ENCODE measurements around the gene RBBP6.
A peak's percentile ranks its signal among the peaks of the same experiment; 100 is the strongest.

Gene RBBP6

GRCh38 chr16:24577167-24577566, 37.8 kb downstream of the RBBP6 start:
- H3K4me3 Mint-ChIP-seq: no peak overlapping the region
- H3K27ac Mint-ChIP-seq: no peak overlapping the region
- H3K9me3 Mint-ChIP-seq: peaks cover 23% of the 10 kb centered on the region
- no peaks in the 10 kb centered on the region for H3K4me1 Mint-ChIP-seq
- H3K36me3 Mint-ChIP-seq (ENCODE audit: low read depth): peaks cover 33% of the 10 kb centered on the region
- H3K27me3 Mint-ChIP-seq (ENCODE audit: low read depth): no peaks in the 10 kb centered on the region
- TF ChIP-seq CTCF (IDR thresholded peaks at IDR 0.05; ENCODE audit: unreplicated experiment in 3 of 3): no peak

GRCh38 chr16:24580665-24581064, 41.3 kb downstream of the RBBP6 start:
- Mint-ChIP-seq H3K4me3 (no peak overlapping the region), H3K9me3 (peaks cover 9% of the 10 kb centered on the region), H3K4me1 (no peaks in the 10 kb centered on the region), H3K27me3 (ENCODE audit: low read depth) (peaks cover 2% of the 10 kb centered on the region), H3K27ac (no peak overlapping the region), H3K36me3 (ENCODE audit: low read depth) (peaks cover 14% of the 10 kb centered on the region)
- peak; percentile 30 to 41 (median 36) for TF ChIP-seq CTCF (IDR thresholded peaks at IDR 0.05; ENCODE audit: unreplicated experiment in 3 of 3)

GRCh38 chr16:24583494-24583893, 44.1 kb downstream of the RBBP6 start:
- Mint-ChIP-seq H3K36me3 (ENCODE audit: low read depth) (no peaks in the 10 kb centered on the region), H3K4me3 (no peak overlapping the region), H3K9me3 (no peaks in the 10 kb centered on the region), H3K27me3 (ENCODE audit: low read depth) (peaks cover 7% of the 10 kb centered on the region), H3K27ac (no peak overlapping the region), H3K4me1 (no peaks in the 10 kb centered on the region)
- TF ChIP-seq CTCF (IDR thresholded peaks at IDR 0.05; ENCODE audit: unreplicated experiment in 3 of 3): no peak

GRCh38 chr16:24589997-24590396, 50.6 kb downstream of the RBBP6 start:
- Mint-ChIP-seq H3K4me3 (no peak overlapping the region), H3K27ac (no peak overlapping the region), H3K36me3 (ENCODE audit: low read depth) (no peaks in the 10 kb centered on the region), H3K27me3 (ENCODE audit: low read depth) (peaks cover 7% of the 10 kb centered on the region), H3K9me3 (no peaks in the 10 kb centered on the region), H3K4me1 (no peaks in the 10 kb centered on the region)
- no peak for TF ChIP-seq CTCF (IDR thresholded peaks at IDR 0.05; ENCODE audit: unreplicated experiment in 3 of 3)

- no peak for TF ChIP-seq CTCF (IDR thresholded peaks at IDR 0.05; ENCODE audit: unreplicated experiment in 3 of 3)
- no peak overlapping the region for H3K27ac Mint-ChIP-seq
- H3K27me3 Mint-ChIP-seq (ENCODE audit: low read depth): peaks cover 8% of the 10 kb centered on the region
- peaks cover 4% of the 10 kb centered on the region for H3K9me3 Mint-ChIP-seq
- no peak overlapping the region for H3K4me3 Mint-ChIP-seq
- no peaks in the 10 kb centered on the region for H3K4me1 Mint-ChIP-seq
- no peaks in the 10 kb centered on the region for H3K36me3 Mint-ChIP-seq (ENCODE audit: low read depth)
These were observed 59.5 kb downstream of the RBBP6 start for GRCh38 chr16:24598777-24599437.

- peaks cover 21% of the 10 kb centered on the region for H3K4me1 Mint-ChIP-seq
- peak overlapping the region; percentile 78 to 86 (median 83) for H3K4me3 Mint-ChIP-seq
- H3K9me3 Mint-ChIP-seq: peaks cover 1% of the 10 kb centered on the region
These were observed 70.0 kb downstream of the RBBP6 start for GRCh38 chr16:24609417-24609739.

More at GRCh38 chr16:24609417-24609739, 70.0 kb downstream of the RBBP6 start:
- Mint-ChIP-seq H3K27ac (peak overlapping the region; percentile 38 to 47 (median 47)), H3K36me3 (ENCODE audit: low read depth) (no peaks in the 10 kb centered on the region), H3K27me3 (ENCODE audit: low read depth) (peaks cover 51% of the 10 kb centered on the region)
- no peak for TF ChIP-seq CTCF (IDR thresholded peaks at IDR 0.05; ENCODE audit: unreplicated experiment in 3 of 3)
